Tongue (tissue), 2 donors: ENCODE measurements around the gene C19orf12. TPM values are rescaled to one million over a fixed set of nuclear protein-coding genes. Genes with fewer than 3 reads are reported as not detected.
"Not testable (repeated sequence)": the region's sequence is repeated elsewhere in the genome, so short reads cannot be mapped to it uniquely, and the experiment has no call there.

Source experiments
- DNase-seq: peaks from one replicate; pipeline ENCODE4 v3.0.0-alpha.2; 2015
- total RNA-seq: library from RNA; depleted of rRNA; stranded (reverse); fragments of >200 nt; gene quantifications from one replicate; pipeline ENCODE4 v1.2.3, GENCODE V29; 2014

C19orf12 gene
- total RNA-seq, 1 donor from 2014 or later = 31.9 TPM

DNA sequence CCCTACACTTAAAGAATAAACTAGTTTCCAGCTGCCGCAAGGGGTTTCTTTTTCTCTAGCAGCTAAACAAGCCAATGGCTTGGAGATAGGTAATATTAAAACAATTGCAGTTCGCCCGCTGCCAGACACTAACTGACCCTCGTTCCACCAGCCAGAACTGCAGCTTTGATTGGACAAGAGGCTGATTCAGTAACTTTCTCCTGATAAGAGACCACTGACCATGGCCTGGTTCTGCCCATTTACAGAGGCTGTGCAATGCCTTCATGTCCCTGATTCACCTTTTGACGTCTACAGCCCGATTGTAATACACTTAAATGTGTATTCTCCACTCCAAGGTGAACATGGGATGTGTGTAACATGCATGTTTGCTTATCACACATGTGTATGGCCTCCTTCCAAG, 12.8 kb upstream of the C19orf12 start:
- no peak for DNase-seq

DNA sequence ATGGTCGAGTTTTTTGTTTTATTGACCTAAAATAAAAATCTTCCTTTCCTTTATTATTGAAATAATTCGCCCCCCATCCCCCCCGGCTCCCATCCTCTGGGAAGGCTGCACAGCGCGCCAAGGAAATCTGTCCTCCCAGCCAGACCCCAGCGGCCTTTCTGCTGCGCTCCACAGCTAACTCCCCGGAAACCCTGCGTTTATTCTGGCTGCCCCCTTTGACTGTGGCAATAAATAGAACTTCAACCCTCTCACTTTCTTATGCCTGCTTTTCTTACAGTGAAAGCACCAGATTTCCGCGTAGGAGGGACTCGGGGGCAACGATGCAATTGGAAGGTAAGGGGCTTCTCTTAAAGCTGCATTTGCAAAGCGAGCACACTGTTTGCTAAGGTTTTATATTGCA, 9.7 kb upstream of the C19orf12 start:
- no peak for DNase-seq

DNA sequence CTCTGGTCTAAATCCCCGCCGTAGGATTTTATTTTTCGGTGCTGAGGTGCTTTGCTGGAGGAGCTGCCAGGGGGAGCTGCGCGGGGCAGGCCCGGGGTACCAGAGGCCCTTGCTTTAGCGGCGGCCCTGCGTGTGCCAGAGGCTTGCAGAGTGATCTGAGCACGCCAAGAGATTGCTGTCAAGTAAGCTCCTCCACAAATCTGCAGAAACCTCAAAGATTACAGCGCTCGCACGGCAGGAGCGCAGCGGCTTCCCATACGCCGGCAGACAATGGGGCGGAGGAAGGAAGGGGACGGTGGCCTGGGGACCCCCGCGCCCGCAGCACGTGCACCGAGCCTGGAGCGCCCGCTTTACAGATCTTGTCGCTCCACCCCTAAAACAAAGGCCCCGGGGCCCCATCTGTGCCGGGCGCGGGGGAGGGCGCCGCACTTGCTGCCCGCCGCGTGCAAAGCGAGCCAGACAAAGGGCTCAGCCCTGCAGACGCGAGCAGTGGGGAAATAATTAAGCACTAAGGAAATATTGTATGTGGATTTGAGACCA, 9.1 kb upstream of the C19orf12 start:
- DNase-seq = peak; percentile 49

GRCh38 chr19:29717051-29717450, 2.0 kb upstream of the C19orf12 start:
- no peak for DNase-seq

- peak; percentile 12 for DNase-seq
Measured at GRCh38 chr19:29715701-29716581, 880 bp upstream of the C19orf12 start.

DNA sequence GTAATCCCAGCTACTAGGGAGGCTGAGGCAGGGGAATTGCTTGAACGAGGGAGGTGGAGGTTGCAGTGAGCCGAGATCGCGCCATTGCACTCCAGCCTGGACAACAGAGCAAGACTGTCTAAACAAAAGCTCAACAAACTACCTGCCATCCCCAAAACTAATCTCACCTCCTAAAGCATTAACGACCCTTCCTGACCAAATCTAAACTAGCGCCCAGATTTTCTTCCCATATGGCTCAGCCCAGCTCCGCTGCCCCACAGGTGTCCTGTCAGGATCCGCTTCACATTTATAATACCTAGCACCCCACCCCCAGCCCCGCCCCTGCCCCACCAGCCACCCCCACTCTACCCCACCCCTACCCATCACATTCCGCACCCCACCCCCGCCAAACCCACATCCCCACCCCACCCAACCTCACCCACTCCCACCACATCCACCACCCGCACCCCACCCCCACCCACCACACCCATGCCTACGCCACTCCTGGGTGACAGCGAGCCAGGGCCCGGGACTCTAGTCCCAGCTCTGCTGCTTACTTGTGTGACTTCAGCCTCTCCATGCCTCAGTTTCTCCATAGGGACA, 599 bp downstream of the C19orf12 start:
- no peak for DNase-seq

DNA sequence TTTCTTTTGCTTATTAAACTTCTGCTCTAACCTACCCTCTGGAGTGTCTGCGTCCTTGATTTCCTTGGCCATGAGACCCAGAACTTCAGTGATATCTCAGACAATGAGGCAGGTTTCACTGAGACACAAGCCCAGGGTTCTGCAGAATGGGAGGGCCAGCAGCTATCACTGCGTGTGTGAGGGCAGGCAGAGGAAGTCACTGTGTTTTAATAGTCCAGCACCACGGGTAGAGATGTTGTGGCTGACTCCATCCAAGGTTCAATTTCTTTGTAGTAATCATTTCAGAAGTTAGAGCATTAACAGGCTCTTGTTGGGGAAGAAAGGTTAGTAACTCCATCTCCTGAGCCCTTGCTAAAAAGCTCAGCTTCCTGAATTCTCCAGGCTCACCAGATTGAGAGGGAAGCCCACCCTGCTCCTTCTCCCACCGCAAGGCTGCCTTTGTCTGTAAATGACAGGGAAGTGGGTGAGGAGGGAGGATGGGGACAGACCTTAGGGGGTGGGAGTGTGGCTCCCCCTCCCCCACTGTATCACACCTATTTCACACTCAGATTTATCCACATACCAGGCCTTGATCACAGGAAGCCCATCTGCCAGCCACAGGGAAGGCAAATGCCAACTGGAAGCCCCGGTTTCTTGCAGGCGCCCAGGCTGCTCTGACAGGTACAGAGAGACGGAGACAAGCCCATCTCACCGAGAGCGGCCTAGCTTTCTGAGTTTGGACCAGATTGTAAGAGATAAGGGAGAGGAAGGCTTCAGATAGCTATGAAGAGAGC, 2.1 kb downstream of the C19orf12 start:
- no peak for DNase-seq

DNA sequence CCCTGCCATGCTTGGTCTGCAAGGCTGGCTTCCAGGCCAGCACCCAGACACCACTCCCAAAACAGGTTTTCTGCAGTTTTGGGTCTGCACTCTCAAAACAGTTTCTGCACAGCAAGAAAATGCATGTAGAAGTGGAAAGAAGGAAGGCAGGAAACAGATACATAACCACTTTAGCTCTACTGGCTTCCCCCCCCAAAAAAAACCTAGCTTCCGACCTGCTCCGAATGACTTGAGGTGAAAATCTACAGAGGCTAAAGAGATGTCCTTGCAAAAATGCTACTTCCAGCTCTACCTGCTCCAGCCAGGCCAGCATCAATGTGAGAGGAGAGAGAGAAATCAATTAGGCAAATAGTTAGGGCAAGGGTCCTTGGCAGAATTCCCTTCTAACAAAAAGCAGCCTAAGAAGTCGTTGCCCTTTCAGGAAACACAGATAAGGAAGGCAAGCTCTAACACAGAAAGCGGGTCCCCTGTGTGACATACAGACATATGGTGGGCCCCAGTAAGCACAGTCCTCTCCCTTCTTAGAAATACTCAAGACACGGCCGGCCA, 3.4 kb downstream of the C19orf12 start:
- no peak for DNase-seq

- not testable (repeated sequence) for DNase-seq
Measured at GRCh38 chr19:29709440-29709798, 5.6 kb downstream of the C19orf12 start.

- DNase-seq = no peak
Measured at GRCh38 chr19:29708554-29709439, 6.3 kb downstream of the C19orf12 start.

- DNase-seq = no peak
Measured at GRCh38 chr19:29706635-29707034, 8.4 kb downstream of the C19orf12 start.

- DNase-seq = no peak
Measured at GRCh38 chr19:29705706-29706105, 9.4 kb downstream of the C19orf12 start.

GRCh38 chr19:29704562-29705558, 10.2 kb downstream of the C19orf12 start:
- DNase-seq = no peak

GRCh38 chr19:29702963-29703320, 12.1 kb downstream of the C19orf12 start:
- DNase-seq = no peak

GRCh38 chr19:29702161-29702962, 12.7 kb downstream of the C19orf12 start:
- DNase-seq = no peak

DNA sequence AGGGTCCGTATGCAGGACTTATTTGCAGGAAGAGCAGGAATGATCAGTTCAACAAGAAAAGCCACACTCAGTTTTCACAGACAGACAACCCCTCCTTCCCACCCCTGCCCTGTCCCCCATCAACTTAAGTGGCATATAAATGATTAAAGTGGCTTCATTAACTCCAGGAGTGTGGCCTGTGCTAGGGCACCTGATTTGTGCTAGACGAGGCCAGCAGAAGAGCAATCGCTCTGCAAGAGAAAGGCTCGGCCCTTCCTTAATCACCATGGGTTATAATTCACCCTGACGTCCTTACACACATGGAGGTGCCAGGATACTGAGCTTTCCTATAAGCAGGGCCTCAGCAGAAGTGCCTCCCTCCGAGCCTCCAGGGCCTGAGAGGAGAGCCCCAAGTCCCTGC, 14.6 kb downstream of the C19orf12 start:
- DNase-seq = no peak

DNA sequence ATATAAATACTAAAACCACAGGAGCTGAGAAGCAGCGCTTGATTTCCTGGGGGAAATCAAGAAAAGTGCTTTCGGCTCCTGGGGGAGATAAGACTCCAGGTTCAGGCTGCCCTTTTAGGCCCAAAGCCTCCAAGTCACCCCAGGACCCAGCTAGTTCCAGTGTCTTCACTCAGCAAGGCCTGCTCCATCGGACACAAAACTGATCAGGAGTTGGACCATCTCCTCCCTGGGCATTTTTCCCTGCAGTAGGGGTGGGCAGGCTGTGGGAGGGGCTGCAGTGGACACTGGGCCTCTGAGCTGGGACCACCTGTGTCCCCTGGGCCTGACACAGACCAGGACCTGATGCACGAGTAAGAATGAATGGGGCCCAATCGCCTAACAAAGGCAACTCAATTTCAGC, 15.2 kb downstream of the C19orf12 start:
- DNase-seq = no peak

DNA sequence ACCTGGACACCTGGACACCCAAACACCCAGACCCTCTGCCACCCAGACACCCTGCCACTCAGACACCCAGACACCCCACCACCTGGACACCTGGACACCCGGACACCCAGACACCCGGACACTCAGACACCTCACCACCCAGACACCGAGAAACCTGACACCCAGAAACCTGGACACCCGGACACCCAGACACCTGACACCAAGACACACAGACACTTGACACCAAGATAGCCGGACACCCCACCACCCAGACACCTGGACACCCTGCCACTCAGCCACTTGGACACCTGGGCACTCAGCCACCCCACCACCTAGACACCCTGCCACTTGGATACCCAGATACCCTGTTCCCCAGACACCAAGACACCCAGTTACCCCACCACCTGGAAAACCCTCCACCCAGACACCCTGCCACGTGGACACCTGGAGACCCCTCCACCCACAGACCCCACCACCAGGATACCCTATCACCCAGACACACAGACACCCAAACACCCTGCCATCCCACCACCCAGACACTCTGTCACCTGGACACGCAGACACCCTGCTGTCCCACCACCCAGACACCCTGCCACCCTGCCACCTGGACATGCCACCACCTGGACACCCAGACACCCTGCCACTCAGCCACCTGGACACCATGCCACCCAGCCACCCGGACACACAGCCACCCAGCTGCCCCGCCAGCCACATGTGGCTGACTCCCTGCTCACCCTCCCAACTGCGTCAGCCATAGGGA, 17.4 kb downstream of the C19orf12 start:
- DNase-seq = no peak

- no peak for DNase-seq
Measured at GRCh38 chr19:29696565-29696846, 18.6 kb downstream of the C19orf12 start.
